HCT116 (cell line): ENCODE data around the gene SCGB3A1. TPM values are rescaled to one million over a fixed set of nuclear protein-coding genes. Genes with fewer than 3 reads are reported as not detected.

Source experiments
- ATAC-seq: fragments of 200-7000 bp; cut with Tn5 transposase; 2 replicates; pipeline ENCODE4 v1.9.1; 2020; ENCODE audit warnings: mild to moderate bottlenecking, moderate library complexity
- BruUV-seq: library from RNA; stranded (reverse); fragments of 400-500 nt; replicated peaks from 2 replicates; lab custom pipeline; 2021; lab: Mats Ljungman, UMichigan
- CTCF ChIA-PET: fragments of 300-600 bp; sonication (Branson Sonifier 250); formaldehyde crosslinking; loops from one replicate; lab custom pipeline; 2021; ENCODE audit warnings: antibody characterized with exemption; lab: Charles Lee
- POLR2A ChIA-PET: fragments of 300-600, 350-600 bp; sonication (Branson Sonifier 250); formaldehyde crosslinking; loops from one replicate; lab custom pipeline; 2021; ENCODE audit warnings: antibody characterized with exemption; lab: Charles Lee
- RAD21 ChIA-PET, 2 experiments: fragments of 300-600 bp; sonication (Branson Sonifier 250); formaldehyde crosslinking; loops; one replicate each; lab custom pipeline; 2023; ENCODE audit warnings: low total read pairs in 2 of 2; ENCODE audit not compliant: uncharacterized antibody in 2 of 2, unreplicated experiment in 2 of 2, low non-redundant PET in 1 of 2; lab: Charles Lee
- DNase-seq: peaks from one replicate; pipeline ENCODE4 v3.0.0-alpha.2; 2010; ENCODE audit warnings: low read depth, low spot score
- H2AFZ ChIP-seq: fragments of 200-600 bp; shearing (Covaris generic), sonication (generic); 2 replicates; pipeline ENCODE4 v1.6.1; 2017; ENCODE audit warnings: low read depth, mixed run types, mixed read lengths, antibody characterized with exemption, low read length; ENCODE audit not compliant: poor library complexity, severe bottlenecking
- H3K27ac ChIP-seq: 2 replicates; pipeline ENCODE4 v1.5.1; 2012; ENCODE audit warnings: low read depth, low read length
- H3K27me3 ChIP-seq: fragments of 200-600 bp; sonication (generic); 2 replicates; pipeline ENCODE4 v1.6.1; 2016; ENCODE audit warnings: mixed run types, low read length, mixed read lengths; ENCODE audit not compliant: insufficient read depth
- H3K36me3 ChIP-seq, 2 experiments: fragments of 200-500 bp in 1 of 2; fragments of 200-600 bp in 1 of 2; sonication (Bioruptor generic) in 1 of 2; sonication (generic) in 1 of 2; 2 replicates each; pipeline versions ENCODE4 v1.5.1 to v1.6.1; 2014 to 2016; ENCODE audit warnings: low read length in 2 of 2, inconsistent platforms in 1 of 2, mixed read lengths in 1 of 2, mixed run types in 1 of 2; ENCODE audit not compliant: insufficient read depth in 2 of 2, control insufficient read depth in 1 of 2
- H3K4me1 ChIP-seq, 2 experiments: fragments of 200-600 bp in 1 of 2; sonication (generic) in 1 of 2; 2 replicates each; pipeline versions ENCODE4 v1.5.1 to v1.6.1; 2012 to 2017; ENCODE audit warnings: low read length in 2 of 2, inconsistent platforms in 1 of 2, mild to moderate bottlenecking in 1 of 2, mixed read lengths in 1 of 2, mixed run types in 1 of 2, moderate library complexity in 1 of 2; ENCODE audit not compliant: insufficient read depth in 2 of 2, control insufficient read depth in 1 of 2
- H3K4me2 ChIP-seq: fragments of 200-600 bp; sonication (generic); 2 replicates; pipeline ENCODE4 v1.6.1; 2017; ENCODE audit warnings: mixed run types, low read length, mixed read lengths
- H3K4me3 ChIP-seq, 2 experiments: fragments of 200-600 bp in 1 of 2; sonication (generic) in 1 of 2; replicated peaks in 1 of 2; 2 replicates each; pipeline ENCODE4 v1.5.1; 2011 to 2016; ENCODE audit warnings: low read length in 2 of 2, control low read depth in 1 of 2, low read depth in 1 of 2, mild to moderate bottlenecking in 1 of 2, mixed read lengths in 1 of 2, mixed run types in 1 of 2
- H3K79me2 ChIP-seq: fragments of 200-600 bp; sonication (generic); 2 replicates; pipeline ENCODE4 v1.6.1; 2017; ENCODE audit warnings: mild to moderate bottlenecking, mixed run types, low read length, moderate library complexity, mixed read lengths; ENCODE audit not compliant: insufficient read depth
- H3K9ac ChIP-seq: fragments of 200-600 bp; sonication (generic); 2 replicates; pipeline ENCODE4 v1.6.1; 2016; ENCODE audit warnings: low read length, mixed read lengths
- H3K9me2 ChIP-seq: fragments of 200-600 bp; sonication (generic), shearing (Covaris generic); 2 replicates; pipeline ENCODE4 v1.6.1; 2017; ENCODE audit warnings: mixed run types, mild to moderate bottlenecking, moderate library complexity; ENCODE audit not compliant: insufficient read depth
- H3K9me3 ChIP-seq, 2 experiments: fragments of 200-500 bp in 1 of 2; fragments of 200-600 bp in 1 of 2; sonication (Bioruptor generic) in 1 of 2; sonication (generic) in 1 of 2; 2 replicates each; pipeline ENCODE4 v1.6.1; 2014 to 2017; ENCODE audit warnings: low read length in 2 of 2, mixed read lengths in 2 of 2, inconsistent platforms in 1 of 2, low read depth in 1 of 2, mild to moderate bottlenecking in 1 of 2, mixed run types in 1 of 2, moderate library complexity in 1 of 2; ENCODE audit not compliant: control insufficient read depth in 1 of 2, insufficient read depth in 1 of 2
- H4K20me1 ChIP-seq: fragments of 200-600 bp; sonication (generic), shearing (Covaris generic); 2 replicates; pipeline ENCODE4 v1.6.1; 2017; ENCODE audit warnings: mixed run types, mild to moderate bottlenecking, moderate library complexity; ENCODE audit not compliant: insufficient read depth
- ATF3 ChIP-seq: IDR thresholded peaks from 2 replicates; pipeline ENCODE4 v1.6.1; 2012
- CBX3 ChIP-seq: IDR thresholded peaks from 2 replicates; pipeline ENCODE4 v1.6.1; 2012; ENCODE audit warnings: low read depth
- EGR1 ChIP-seq: IDR thresholded peaks from 2 replicates; pipeline ENCODE4 v1.6.1; 2012; ENCODE audit warnings: low read depth
- EZH2 ChIP-seq: fragments of 200-600 bp; sonication (generic); IDR thresholded peaks from 2 replicates; pipeline ENCODE4 v1.6.1; 2017; ENCODE audit warnings: antibody characterized with exemption, mixed run types
- EZH2phosphoT487 ChIP-seq: fragments of 200-600 bp; IDR thresholded peaks from 2 replicates; pipeline ENCODE4 v1.6.1; 2018; ENCODE audit warnings: antibody characterized with exemption, borderline replicate concordance
- JUND ChIP-seq: IDR thresholded peaks from 2 replicates; pipeline ENCODE4 v1.6.1; 2012
- POLR2AphosphoS5 ChIP-seq: IDR thresholded peaks from 2 replicates; pipeline ENCODE4 v1.6.1; 2011; ENCODE audit warnings: mild to moderate bottlenecking, low read depth, low read length, moderate library complexity
- SIN3A ChIP-seq: IDR thresholded peaks from 2 replicates; pipeline ENCODE4 v1.6.1; 2012; ENCODE audit warnings: low read depth
- SP1 ChIP-seq: IDR thresholded peaks from 2 replicates; pipeline ENCODE4 v1.6.1; 2012; ENCODE audit warnings: low read depth
- SRF ChIP-seq: IDR thresholded peaks from 2 replicates; pipeline ENCODE4 v1.6.1; 2012; ENCODE audit warnings: low read depth
- TCF7L2 ChIP-seq: IDR thresholded peaks from 2 replicates; pipeline ENCODE4 v1.7.0; 2011; ENCODE audit warnings: borderline replicate concordance, inconsistent platforms; ENCODE audit not compliant: insufficient read depth, insufficient read length; ENCODE audit errors: extremely low read depth
- ZBTB33 ChIP-seq: IDR thresholded peaks from 2 replicates; pipeline ENCODE4 v1.6.1; 2011; ENCODE audit warnings: mild to moderate bottlenecking, low read length, moderate library complexity; ENCODE audit not compliant: insufficient replicate concordance; ENCODE audit errors: extremely low read depth
- ZFX ChIP-seq: fragments of 450-650 bp; IDR thresholded peaks from 2 replicates; pipeline ENCODE4 v1.6.1; 2017
- intact Hi-C: fragments of 100-400 bp; cut with micrococcal nuclease; formaldehyde crosslinking; loops from 2 replicates; pipeline ENCODE4 v1.10.0; 2022
- total RNA-seq: library from RNA; stranded (reverse); gene quantifications from one replicate; pipeline ENCODE4 v1.2.1, GENCODE V29; 2021; ENCODE audit not compliant: unreplicated experiment
- TF ChIP-seq, protein P1 (sequence below), 3 experiments: fragments of 200-600 bp in 1 of 3; sonication (generic) in 1 of 3; IDR thresholded peaks in 2 of 3; conservative IDR thresholded peaks in 1 of 3; 2 replicates each; pipeline ENCODE4 v1.5.1; 2012 to 2017; ENCODE audit warnings: low read depth in 2 of 3, low read length in 2 of 3, antibody characterized with exemption in 1 of 3, borderline replicate concordance in 1 of 3, control low read depth in 1 of 3, mild to moderate bottlenecking in 1 of 3, mixed read lengths in 1 of 3, mixed run types in 1 of 3, moderate library complexity in 1 of 3; ENCODE audit not compliant: insufficient read depth in 1 of 3
- TF ChIP-seq, protein P2 (sequence below): IDR thresholded peaks from 2 replicates; pipeline ENCODE4 v1.6.1; 2012

SCGB3A1 gene
- total RNA-seq, 1 experiment from 2014 or later = not detected

DNA sequence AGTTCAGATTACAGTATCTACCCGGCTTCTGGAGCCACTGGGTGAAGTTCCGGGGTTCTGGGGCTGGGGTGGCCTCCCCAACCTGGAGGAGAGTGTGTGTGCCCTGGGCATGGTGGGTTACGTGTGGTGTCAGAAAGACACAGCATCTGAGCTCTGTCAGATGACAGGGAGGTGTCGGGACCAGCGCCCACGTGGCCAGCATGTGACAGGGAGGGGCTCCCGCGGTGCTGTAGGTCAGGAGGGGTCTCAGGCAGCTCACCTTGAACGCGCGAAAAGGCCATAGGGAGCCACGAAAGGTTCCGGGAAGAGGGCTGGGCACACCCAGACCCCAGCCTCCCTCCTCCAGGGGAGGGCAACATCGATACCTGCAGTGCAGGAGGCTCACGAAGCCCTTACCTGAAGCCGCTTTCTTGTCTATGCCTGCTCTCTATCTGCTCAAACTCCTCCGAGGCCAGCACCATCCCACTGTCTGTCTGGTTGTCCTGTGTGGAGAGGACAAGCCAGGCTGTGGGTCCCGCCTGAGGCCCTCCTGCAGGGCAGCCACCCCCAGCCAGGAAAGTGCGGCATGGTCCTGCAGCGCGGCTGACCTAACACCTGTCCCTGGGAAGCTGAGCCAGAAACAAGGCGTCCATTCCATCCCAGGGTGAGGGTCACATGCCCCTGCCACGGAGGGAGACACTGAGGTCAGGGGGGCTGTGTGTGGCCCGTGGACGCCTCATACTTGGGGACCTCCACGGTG, 17.4 kb upstream of the SCGB3A1 start:
- ChIA-PET RAD21 (no interaction called here), POLR2A (no interaction called here), CTCF (no interaction called here)
- H3K4me1 ChIP-seq = 0 out of 4 replicates have a peak, but pooled peaks cover 0 to 3% of the 10 kb centered on the region in 2 experiments
- H3K9ac ChIP-seq = no peak overlapping the region
- no peaks in the 10 kb centered on the region for H3K79me2 ChIP-seq
- H3K9me2 ChIP-seq = no peaks in the 10 kb centered on the region
- H3K27ac ChIP-seq = no peak overlapping the region
- BruUV-seq = no TSS peak
- ATAC-seq = no peak
- no peaks in the 10 kb centered on the region for H3K36me3 ChIP-seq
- no peaks in the 10 kb centered on the region for H3K27me3 ChIP-seq
- no peak overlapping the region for H2AFZ ChIP-seq
- H3K9me3 ChIP-seq = no peaks in the 10 kb centered on the region
- TF ChIP-seq, protein P1, sequence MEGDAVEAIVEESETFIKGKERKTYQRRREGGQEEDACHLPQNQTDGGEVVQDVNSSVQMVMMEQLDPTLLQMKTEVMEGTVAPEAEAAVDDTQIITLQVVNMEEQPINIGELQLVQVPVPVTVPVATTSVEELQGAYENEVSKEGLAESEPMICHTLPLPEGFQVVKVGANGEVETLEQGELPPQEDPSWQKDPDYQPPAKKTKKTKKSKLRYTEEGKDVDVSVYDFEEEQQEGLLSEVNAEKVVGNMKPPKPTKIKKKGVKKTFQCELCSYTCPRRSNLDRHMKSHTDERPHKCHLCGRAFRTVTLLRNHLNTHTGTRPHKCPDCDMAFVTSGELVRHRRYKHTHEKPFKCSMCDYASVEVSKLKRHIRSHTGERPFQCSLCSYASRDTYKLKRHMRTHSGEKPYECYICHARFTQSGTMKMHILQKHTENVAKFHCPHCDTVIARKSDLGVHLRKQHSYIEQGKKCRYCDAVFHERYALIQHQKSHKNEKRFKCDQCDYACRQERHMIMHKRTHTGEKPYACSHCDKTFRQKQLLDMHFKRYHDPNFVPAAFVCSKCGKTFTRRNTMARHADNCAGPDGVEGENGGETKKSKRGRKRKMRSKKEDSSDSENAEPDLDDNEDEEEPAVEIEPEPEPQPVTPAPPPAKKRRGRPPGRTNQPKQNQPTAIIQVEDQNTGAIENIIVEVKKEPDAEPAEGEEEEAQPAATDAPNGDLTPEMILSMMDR (IDR thresholded peaks at IDR 0.05 in 2 of 3, conservative IDR thresholded peaks at IDR 0.05 in 1 of 3; ENCODE audit: borderline replicate concordance in 1 of 3, insufficient read depth in 1 of 3, low read depth in 2 of 3, low read length in 2 of 3) = no peak
- TF ChIP-seq ZFX (no peak), EGR1 (no peak)
- TF ChIP-seq, protein P2, sequence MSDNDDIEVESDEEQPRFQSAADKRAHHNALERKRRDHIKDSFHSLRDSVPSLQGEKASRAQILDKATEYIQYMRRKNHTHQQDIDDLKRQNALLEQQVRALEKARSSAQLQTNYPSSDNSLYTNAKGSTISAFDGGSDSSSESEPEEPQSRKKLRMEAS = no peak
- no peak for DNase-seq
- H4K20me1 ChIP-seq = no peaks in the 10 kb centered on the region
- H3K4me2 ChIP-seq = no peak overlapping the region
- H3K4me3 ChIP-seq = no peak overlapping the region
- intact Hi-C loops = loop anchor here (5.0 kb wide), 2 partner anchors 406 to 481 kb away; no protein-coding TSS in a partner anchor

- Histone ChIP-seq H3K27me3 (no peaks in the 10 kb centered on the region), H3K9ac (no peak overlapping the region), H3K4me3 (no peak overlapping the region), H3K27ac (no peak overlapping the region), H2AFZ (no peak overlapping the region), H3K9me2 (no peaks in the 10 kb centered on the region), H3K36me3 (no peaks in the 10 kb centered on the region), H3K4me2 (no peak overlapping the region), H3K4me1 (0 out of 4 replicates have a peak, but pooled peaks cover 0 to 3% of the 10 kb centered on the region in 2 experiments), H3K79me2 (no peaks in the 10 kb centered on the region), H4K20me1 (no peaks in the 10 kb centered on the region), H3K9me3 (no peaks in the 10 kb centered on the region)
- ChIA-PET POLR2A (no interaction called here), CTCF (no interaction called here), RAD21 (no interaction called here)
- no TSS peak for BruUV-seq
- no peak for ATAC-seq
- intact Hi-C loops = loop anchor here (2.0 to 5.0 kb wide), 3 partner anchors 113 to 481 kb away; partner anchors contain the start of gene CNOT6
- no peak for DNase-seq
- TF ChIP-seq ZBTB33 (no peak), POLR2AphosphoS5 (no peak), SRF (no peak), JUND (no peak), EZH2phosphoT487 (no peak), ATF3 (no peak), SP1 (no peak), SIN3A (no peak), CBX3 (no peak), TCF7L2 (no peak), EZH2 (no peak)
Measured at GRCh38 chr5:180607861-180608571, 16.7 kb upstream of the SCGB3A1 start.
